Inflammatory macrophage treated with lipopolysaccharide for 4 hours (primary cell): Measurements from ENCODE around the gene CLIC1.
"Not testable (repeated sequence)": the region's sequence is repeated elsewhere in the genome, so short reads cannot be mapped to it uniquely, and the experiment has no call there.

ENCODE experiments used
- DNase-seq: peaks from one replicate; pipeline ENCODE4 v3.0.0-alpha.2; 2020

The CLIC1 gene

GRCh38 chr6:31721351-31722020 lies 14.8 kb downstream of the CLIC1 start, which contains the start of gene LY6G6C:
LY6G6C (minus strand) TSS chr6:31721746; CDS start chr6:31721679, 67 bp downstream.
- no peak for DNase-seq

- DNase-seq = no peak
Observed at GRCh38 chr6:31720196-31720770, 16.0 kb downstream of the CLIC1 start.

GRCh38 chr6:31719001-31719400 lies 17.3 kb downstream of the CLIC1 start:
- no peak for DNase-seq

GRCh38 chr6:31718265-31718664 lies 18.1 kb downstream of the CLIC1 start:
- no peak for DNase-seq

GRCh38 chr6:31717499-31718222 lies 18.7 kb downstream of the CLIC1 start:
- DNase-seq = no peak

- DNase-seq = no peak
Observed at GRCh38 chr6:31715022-31715958, 21.0 kb downstream of the CLIC1 start, which contains the start of gene LY6G6D. LY6G6D (plus strand) TSS chr6:31715348; CDS start chr6:31715356, 8 bp downstream.

- DNase-seq = no peak
Observed at GRCh38 chr6:31713991-31714684, 22.2 kb downstream of the CLIC1 start.

GRCh38 chr6:31713465-31713864 lies 22.9 kb downstream of the CLIC1 start:
- no peak for DNase-seq

GRCh38 chr6:31712296-31712695 lies 24.0 kb downstream of the CLIC1 start:
- DNase-seq = no peak

- DNase-seq = peak; percentile 40
Observed at GRCh38 chr6:31711233-31711632, 25.1 kb downstream of the CLIC1 start.

- no peak for DNase-seq
Observed at GRCh38 chr6:31710523-31711219, 25.7 kb downstream of the CLIC1 start.

- DNase-seq = not testable (repeated sequence)
Observed at GRCh38 chr6:31709157-31709556, 27.2 kb downstream of the CLIC1 start.

GRCh38 chr6:31708224-31708623 lies 28.1 kb downstream of the CLIC1 start:
- no peak for DNase-seq

GRCh38 chr6:31707701-31708100 lies 28.6 kb downstream of the CLIC1 start:
- no peak for DNase-seq

- no peak for DNase-seq
Observed at GRCh38 chr6:31706599-31706998, 29.7 kb downstream of the CLIC1 start, which contains the start of gene LY6G6F. LY6G6F (plus strand) TSS chr6:31706866; CDS start chr6:31706907, 41 bp downstream.

- DNase-seq = no peak
Observed at GRCh38 chr6:31705931-31706330, 30.4 kb downstream of the CLIC1 start.

- peak; percentile 99 for DNase-seq
Observed at GRCh38 chr6:31702819-31703716, 33.3 kb downstream of the CLIC1 start, which contains the start of gene ABHD16A. ABHD16A (minus strand) TSS chr6:31703324; CDS start chr6:31703281, 43 bp downstream.

GRCh38 chr6:31702405-31702818 lies 33.9 kb downstream of the CLIC1 start:
- DNase-seq = no peak

GRCh38 chr6:31701666-31702404 lies 34.5 kb downstream of the CLIC1 start:
- DNase-seq = peak; percentile 52
